GM06990 (cell line): ENCODE measurements around the gene HSPA14.

ENCODE experiments used
- DNase-seq: peaks from one replicate; pipeline ENCODE4 v3.0.0-alpha.2; 2011; ENCODE audit not compliant: insufficient read length; ENCODE audit errors: extremely low read depth
- H3K27me3 ChIP-seq: replicated peaks from 2 replicates; pipeline ENCODE4 v1.6.0; 2011; ENCODE audit warnings: low read length; ENCODE audit not compliant: control insufficient read depth, insufficient read depth
- H3K36me3 ChIP-seq: 2 replicates; pipeline ENCODE4 v1.5.1; 2011; ENCODE audit warnings: low read length; ENCODE audit not compliant: control insufficient read depth, insufficient read depth
- H3K4me3 ChIP-seq: replicated peaks from 2 replicates; pipeline ENCODE4 v1.5.1; 2011; ENCODE audit warnings: low read depth, mild to moderate bottlenecking, control low read depth, low read length
- TF ChIP-seq, protein P1 (sequence below): IDR thresholded peaks from 2 replicates; pipeline ENCODE4 v1.5.1; 2011; ENCODE audit warnings: low read length, control low read depth, mild to moderate bottlenecking, inconsistent platforms; ENCODE audit not compliant: insufficient read depth, poor library complexity, severe bottlenecking

HSPA14 gene

DNA sequence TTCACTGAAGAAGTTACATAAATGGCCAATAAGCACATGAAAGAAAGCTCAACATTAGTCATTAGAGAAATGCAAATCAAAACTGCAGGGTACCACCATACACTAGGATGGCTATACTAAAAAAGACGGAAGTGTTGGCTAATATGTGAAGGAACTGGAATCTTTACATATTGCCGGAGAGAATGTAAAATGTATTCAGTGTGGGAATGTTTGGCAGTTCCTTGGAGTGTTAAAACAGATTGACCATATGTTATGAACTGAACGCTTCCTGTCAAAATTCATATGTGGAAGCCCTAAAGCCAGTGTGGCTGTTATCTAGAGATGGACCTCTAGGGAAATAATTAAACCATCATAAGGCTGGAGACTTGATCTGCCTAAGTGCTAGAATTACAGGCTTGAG, 73.7 kb downstream of the HSPA14 start:
- DNase-seq = no peak
- Histone ChIP-seq H3K27me3 (no peaks in the 10 kb centered on the region), H3K4me3 (no peak overlapping the region), H3K36me3 (peaks cover 16% of the 10 kb centered on the region)
- TF ChIP-seq, protein P1, sequence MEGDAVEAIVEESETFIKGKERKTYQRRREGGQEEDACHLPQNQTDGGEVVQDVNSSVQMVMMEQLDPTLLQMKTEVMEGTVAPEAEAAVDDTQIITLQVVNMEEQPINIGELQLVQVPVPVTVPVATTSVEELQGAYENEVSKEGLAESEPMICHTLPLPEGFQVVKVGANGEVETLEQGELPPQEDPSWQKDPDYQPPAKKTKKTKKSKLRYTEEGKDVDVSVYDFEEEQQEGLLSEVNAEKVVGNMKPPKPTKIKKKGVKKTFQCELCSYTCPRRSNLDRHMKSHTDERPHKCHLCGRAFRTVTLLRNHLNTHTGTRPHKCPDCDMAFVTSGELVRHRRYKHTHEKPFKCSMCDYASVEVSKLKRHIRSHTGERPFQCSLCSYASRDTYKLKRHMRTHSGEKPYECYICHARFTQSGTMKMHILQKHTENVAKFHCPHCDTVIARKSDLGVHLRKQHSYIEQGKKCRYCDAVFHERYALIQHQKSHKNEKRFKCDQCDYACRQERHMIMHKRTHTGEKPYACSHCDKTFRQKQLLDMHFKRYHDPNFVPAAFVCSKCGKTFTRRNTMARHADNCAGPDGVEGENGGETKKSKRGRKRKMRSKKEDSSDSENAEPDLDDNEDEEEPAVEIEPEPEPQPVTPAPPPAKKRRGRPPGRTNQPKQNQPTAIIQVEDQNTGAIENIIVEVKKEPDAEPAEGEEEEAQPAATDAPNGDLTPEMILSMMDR = no peak

DNA sequence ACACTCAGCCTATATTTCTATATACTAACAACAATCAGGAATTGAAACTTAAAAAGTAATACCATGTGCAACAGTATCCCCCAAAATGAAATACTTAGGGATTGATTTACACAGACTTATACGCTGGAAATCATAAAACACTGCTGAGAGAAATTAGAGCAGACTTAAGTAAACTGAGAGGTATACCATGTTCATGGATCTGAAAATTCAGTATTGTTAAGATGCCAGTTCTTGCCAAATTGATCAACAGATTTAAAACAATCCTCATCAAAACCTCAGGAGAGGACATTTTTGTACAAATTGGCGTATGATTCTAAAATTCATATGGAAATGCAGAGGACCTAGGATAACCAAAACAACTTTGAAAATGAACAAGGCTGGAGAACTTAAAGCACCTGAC, 78.5 kb downstream of the HSPA14 start:
- TF ChIP-seq, protein P1 = no peak
- Histone ChIP-seq H3K27me3 (no peaks in the 10 kb centered on the region), H3K4me3 (no peak overlapping the region), H3K36me3 (peaks cover 9% of the 10 kb centered on the region)
- no peak for DNase-seq

DNA sequence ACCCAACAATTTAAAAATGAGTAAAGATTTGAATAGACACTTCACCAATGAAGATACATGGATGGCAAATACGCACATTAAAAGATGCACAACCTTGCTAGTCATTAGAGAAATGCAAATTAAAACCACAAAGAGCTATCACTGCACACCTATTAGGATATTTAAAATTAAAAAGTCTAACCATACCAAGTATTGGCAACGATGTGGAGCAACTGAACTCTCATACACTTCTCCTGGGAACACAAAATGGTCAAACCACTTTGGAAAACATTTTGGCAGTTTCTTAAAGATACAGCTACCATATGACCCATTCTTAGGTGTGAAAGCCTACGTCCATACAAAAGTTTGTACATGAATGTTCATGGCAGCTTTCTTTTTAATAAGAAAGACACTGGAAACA, 79.7 kb downstream of the HSPA14 start:
- no peak for DNase-seq
- Histone ChIP-seq H3K4me3 (no peak overlapping the region), H3K27me3 (no peaks in the 10 kb centered on the region), H3K36me3 (peaks cover 15% of the 10 kb centered on the region)
- TF ChIP-seq, protein P1 = no peak

DNA sequence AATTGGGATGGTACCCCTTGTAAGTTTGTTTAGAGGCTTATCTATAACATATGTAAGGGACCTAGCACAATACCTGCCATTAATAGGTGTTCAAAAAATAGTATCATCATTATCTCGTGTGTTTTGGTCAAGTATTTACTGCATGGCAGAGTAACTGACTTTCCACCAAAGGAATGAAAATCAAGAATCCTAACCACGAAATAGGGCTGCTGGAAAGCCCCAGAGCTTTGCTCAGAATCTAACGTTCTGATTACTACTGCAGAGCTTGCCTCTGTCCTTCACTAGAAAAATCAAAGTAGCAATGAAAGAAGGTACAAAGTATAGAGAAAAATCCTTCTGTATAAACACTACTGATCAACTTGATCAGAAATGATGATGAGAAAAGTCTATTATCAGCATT, 80.9 kb downstream of the HSPA14 start:
- no peak overlapping the region for H3K4me3 ChIP-seq
- TF ChIP-seq, protein P1 = no peak
- no peak for DNase-seq
- no peaks in the 10 kb centered on the region for H3K27me3 ChIP-seq
- peaks cover 22% of the 10 kb centered on the region for H3K36me3 ChIP-seq
